ENCODE data around the gene CEACAM20.

DNA sequence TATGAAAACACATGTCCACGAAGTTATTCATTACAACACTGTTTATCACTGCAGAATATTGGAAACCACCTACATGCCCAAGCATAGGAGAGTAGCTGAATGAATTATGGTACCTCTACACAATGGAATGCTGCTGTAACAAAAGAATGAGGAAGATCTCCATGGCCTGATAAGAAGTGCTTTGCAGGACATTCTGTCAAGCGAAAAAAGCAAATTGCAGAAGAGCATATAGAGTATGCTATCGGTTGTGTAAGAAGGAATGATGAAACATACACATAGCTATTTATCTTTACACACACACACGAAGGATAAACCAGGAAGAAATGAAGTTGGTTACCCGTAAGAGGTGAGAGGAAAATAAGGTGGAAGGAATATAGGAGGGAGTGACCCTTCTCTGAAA, 37.5 kb upstream of the CEACAM20 start:
- TF ChIP-seq TAF1 (IDR thresholded peaks at IDR 0.05; ENCODE audit: borderline replicate concordance, insufficient read depth, low read length) (no peak), POLR2AphosphoS5 (IDR thresholded peaks at IDR 0.05; ENCODE audit: low read depth, low read length) (no peak)
